NCI-H748 (cell line): ENCODE data around the gene NARS2.

ENCODE experiments used
- DNase-seq: peaks from one replicate; lab custom pipeline; 2025; ENCODE audit not compliant: unreplicated experiment; lab: John Stamatoyannopoulos, UW

The NARS2 gene

GRCh38 chr11:78449866-78450265 lies 124.8 kb downstream of the NARS2 start:
- DNase-seq = no peak

GRCh38 chr11:78446210-78446609 lies 128.5 kb downstream of the NARS2 start:
- no peak for DNase-seq

- DNase-seq = no peak
Measured at GRCh38 chr11:78444726-78445125, 129.9 kb downstream of the NARS2 start.

GRCh38 chr11:78441956-78442355 lies 132.7 kb downstream of the NARS2 start:
- DNase-seq = no peak

GRCh38 chr11:78438298-78438975 lies 136.2 kb downstream of the NARS2 start:
- no peak for DNase-seq

GRCh38 chr11:78432956-78433355 lies 141.7 kb downstream of the NARS2 start:
- no peak for DNase-seq

GRCh38 chr11:78432058-78432515 lies 142.6 kb downstream of the NARS2 start:
- no peak for DNase-seq

GRCh38 chr11:78429660-78430059 lies 145.0 kb downstream of the NARS2 start:
- no peak for DNase-seq

GRCh38 chr11:78429209-78429608 lies 145.5 kb downstream of the NARS2 start:
- DNase-seq = no peak

GRCh38 chr11:78428773-78429172 lies 145.9 kb downstream of the NARS2 start:
- DNase-seq = no peak

GRCh38 chr11:78428266-78428636 lies 146.4 kb downstream of the NARS2 start:
- no peak for DNase-seq

- no peak for DNase-seq
Measured at GRCh38 chr11:78427615-78428265, 146.9 kb downstream of the NARS2 start.

GRCh38 chr11:78426845-78427244 lies 147.8 kb downstream of the NARS2 start:
- DNase-seq = no peak

- no peak for DNase-seq
Measured at GRCh38 chr11:78425399-78426070, 149.1 kb downstream of the NARS2 start.

GRCh38 chr11:78424334-78425270 lies 150.1 kb downstream of the NARS2 start:
- DNase-seq = no peak

GRCh38 chr11:78423241-78423640 lies 151.4 kb downstream of the NARS2 start:
- DNase-seq = no peak

- peak; percentile 55 for DNase-seq
Measured at GRCh38 chr11:78420796-78421209, 153.9 kb downstream of the NARS2 start.

GRCh38 chr11:78420255-78420764 lies 154.4 kb downstream of the NARS2 start:
- DNase-seq = peak; percentile 76

- no peak for DNase-seq
Measured at GRCh38 chr11:78419327-78419726, 155.3 kb downstream of the NARS2 start.

GRCh38 chr11:78418584-78419211 lies 156.0 kb downstream of the NARS2 start:
- DNase-seq = peak; percentile 37
